Activated naive CD8-positive, alpha-beta T cell (primary cell): Measurements from ENCODE around the gene MRPS6.

Source experiments
- H3K27ac Mint-ChIP-seq: one replicate; pipeline ENCODE4 v1.8.0; 2021; ENCODE audit warnings: mixed read lengths
- H3K27me3 Mint-ChIP-seq: one replicate; pipeline ENCODE4 v1.8.0; 2021; ENCODE audit warnings: mixed read lengths
- H3K36me3 Mint-ChIP-seq: one replicate; pipeline ENCODE4 v1.8.0; 2021; ENCODE audit warnings: mixed read lengths
- H3K4me1 Mint-ChIP-seq: one replicate; pipeline ENCODE4 v1.8.0; 2021; ENCODE audit warnings: low read depth, mixed read lengths
- H3K4me3 Mint-ChIP-seq: one replicate; pipeline ENCODE4 v1.8.0; 2021; ENCODE audit warnings: mild to moderate bottlenecking, mixed read lengths
- H3K9me3 Mint-ChIP-seq: one replicate; pipeline ENCODE4 v1.8.0; 2021; ENCODE audit warnings: low read depth, mixed read lengths

Gene MRPS6

GRCh38 chr21:34129039-34129891, 55.9 kb downstream of the MRPS6 start:
- Mint-ChIP-seq H3K4me1 (peaks cover 96% of the 10 kb centered on the region), H3K9me3 (no peaks in the 10 kb centered on the region), H3K4me3 (peak overlapping the region; percentile 78), H3K36me3 (peaks cover 24% of the 10 kb centered on the region), H3K27ac (peak overlapping the region; percentile 94), H3K27me3 (no peaks in the 10 kb centered on the region)

GRCh38 chr21:34129901-34130715, 56.7 kb downstream of the MRPS6 start:
- peak overlapping the region; percentile 94 for H3K27ac Mint-ChIP-seq
- H3K4me3 Mint-ChIP-seq: peak overlapping the region; percentile 78
- peaks cover 30% of the 10 kb centered on the region for H3K36me3 Mint-ChIP-seq
- H3K9me3 Mint-ChIP-seq: no peaks in the 10 kb centered on the region
- H3K27me3 Mint-ChIP-seq: no peaks in the 10 kb centered on the region
- peaks cover 95% of the 10 kb centered on the region for H3K4me1 Mint-ChIP-seq

- peaks cover 30% of the 10 kb centered on the region for H3K36me3 Mint-ChIP-seq
- peaks cover 90% of the 10 kb centered on the region for H3K4me1 Mint-ChIP-seq
These were observed 57.3 kb downstream of the MRPS6 start for GRCh38 chr21:34130716-34130985.

GRCh38 chr21:34131586-34131985, 58.2 kb downstream of the MRPS6 start:
- peaks cover 30% of the 10 kb centered on the region for H3K36me3 Mint-ChIP-seq
- peak overlapping the region; percentile 44 for H3K4me3 Mint-ChIP-seq
- no peaks in the 10 kb centered on the region for H3K9me3 Mint-ChIP-seq
- peak overlapping the region; percentile 94 for H3K27ac Mint-ChIP-seq
- H3K4me1 Mint-ChIP-seq: peaks cover 80% of the 10 kb centered on the region
- no peaks in the 10 kb centered on the region for H3K27me3 Mint-ChIP-seq

More at GRCh38 chr21:34130716-34130985, 57.3 kb downstream of the MRPS6 start:
- Mint-ChIP-seq H3K9me3 (no peaks in the 10 kb centered on the region), H3K4me3 (peak overlapping the region; percentile 78), H3K27ac (peak overlapping the region; percentile 94), H3K27me3 (no peaks in the 10 kb centered on the region)

GRCh38 chr21:34132202-34132601, 58.8 kb downstream of the MRPS6 start:
- Mint-ChIP-seq H3K4me1 (peaks cover 81% of the 10 kb centered on the region), H3K27ac (peak overlapping the region; percentile 94), H3K9me3 (no peaks in the 10 kb centered on the region), H3K27me3 (no peaks in the 10 kb centered on the region), H3K4me3 (peak overlapping the region; percentile 62), H3K36me3 (peaks cover 35% of the 10 kb centered on the region)

GRCh38 chr21:34132926-34133325, 59.5 kb downstream of the MRPS6 start:
- peaks cover 38% of the 10 kb centered on the region for H3K36me3 Mint-ChIP-seq
- peak overlapping the region; percentile 62 for H3K4me3 Mint-ChIP-seq
- H3K27ac Mint-ChIP-seq: peak overlapping the region; percentile 94
- H3K9me3 Mint-ChIP-seq: no peaks in the 10 kb centered on the region
- H3K27me3 Mint-ChIP-seq: no peaks in the 10 kb centered on the region
- peaks cover 74% of the 10 kb centered on the region for H3K4me1 Mint-ChIP-seq

- peak overlapping the region; percentile 94 for H3K27ac Mint-ChIP-seq
- H3K9me3 Mint-ChIP-seq: no peaks in the 10 kb centered on the region
- H3K4me1 Mint-ChIP-seq: peaks cover 71% of the 10 kb centered on the region
- peak overlapping the region; percentile 62 for H3K4me3 Mint-ChIP-seq
- H3K27me3 Mint-ChIP-seq: no peaks in the 10 kb centered on the region
- H3K36me3 Mint-ChIP-seq: peaks cover 41% of the 10 kb centered on the region
These were observed 60.0 kb downstream of the MRPS6 start for GRCh38 chr21:34133392-34133791.

GRCh38 chr21:34133802-34134201, 60.4 kb downstream of the MRPS6 start:
- Mint-ChIP-seq H3K36me3 (peaks cover 41% of the 10 kb centered on the region), H3K27me3 (no peaks in the 10 kb centered on the region), H3K4me1 (peaks cover 67% of the 10 kb centered on the region), H3K4me3 (no peak overlapping the region), H3K27ac (peak overlapping the region; percentile 94), H3K9me3 (no peaks in the 10 kb centered on the region)

GRCh38 chr21:34135330-34135729, 62.0 kb downstream of the MRPS6 start:
- H3K27ac Mint-ChIP-seq: no peak overlapping the region

GRCh38 chr21:34141373-34141772, 68.0 kb downstream of the MRPS6 start:
- no peak overlapping the region for H3K4me3 Mint-ChIP-seq
- peaks cover 23% of the 10 kb centered on the region for H3K4me1 Mint-ChIP-seq
- no peaks in the 10 kb centered on the region for H3K9me3 Mint-ChIP-seq
- no peak overlapping the region for H3K27ac Mint-ChIP-seq
- H3K36me3 Mint-ChIP-seq: peaks cover 40% of the 10 kb centered on the region
- H3K27me3 Mint-ChIP-seq: no peaks in the 10 kb centered on the region

More at GRCh38 chr21:34135330-34135729, 62.0 kb downstream of the MRPS6 start:
- Mint-ChIP-seq H3K36me3 (peaks cover 43% of the 10 kb centered on the region), H3K27me3 (no peaks in the 10 kb centered on the region), H3K9me3 (no peaks in the 10 kb centered on the region), H3K4me3 (no peak overlapping the region), H3K4me1 (peaks cover 57% of the 10 kb centered on the region)

GRCh38 chr21:34143685-34144182, 70.4 kb downstream of the MRPS6 start:
- Mint-ChIP-seq H3K27me3 (no peaks in the 10 kb centered on the region), H3K36me3 (peaks cover 29% of the 10 kb centered on the region), H3K9me3 (no peaks in the 10 kb centered on the region), H3K27ac (no peak overlapping the region), H3K4me3 (no peak overlapping the region), H3K4me1 (peaks cover 17% of the 10 kb centered on the region)

- Mint-ChIP-seq H3K27ac (no peak overlapping the region), H3K36me3 (peaks cover 29% of the 10 kb centered on the region), H3K4me3 (no peak overlapping the region), H3K9me3 (no peaks in the 10 kb centered on the region), H3K27me3 (no peaks in the 10 kb centered on the region), H3K4me1 (peaks cover 17% of the 10 kb centered on the region)
These were observed 70.8 kb downstream of the MRPS6 start for GRCh38 chr21:34144224-34144623.

- H3K36me3 Mint-ChIP-seq: peaks cover 22% of the 10 kb centered on the region
- H3K27ac Mint-ChIP-seq: no peak overlapping the region
- H3K4me3 Mint-ChIP-seq: no peak overlapping the region
- no peaks in the 10 kb centered on the region for H3K27me3 Mint-ChIP-seq
- peaks cover 3% of the 10 kb centered on the region for H3K9me3 Mint-ChIP-seq
- H3K4me1 Mint-ChIP-seq: peaks cover 7% of the 10 kb centered on the region
These were observed 74.5 kb downstream of the MRPS6 start for GRCh38 chr21:34147792-34148418.

GRCh38 chr21:34148419-34148804, 75.0 kb downstream of the MRPS6 start:
- Mint-ChIP-seq H3K4me1 (peaks cover 12% of the 10 kb centered on the region), H3K27me3 (no peaks in the 10 kb centered on the region), H3K36me3 (peaks cover 24% of the 10 kb centered on the region), H3K27ac (no peak overlapping the region), H3K9me3 (peaks cover 3% of the 10 kb centered on the region), H3K4me3 (no peak overlapping the region)
